ENCODE results near the gene SUGCT.
"Not testable (repeated sequence)": the region's sequence is repeated elsewhere in the genome, so short reads cannot be mapped to it uniquely, and the experiment has no call there.

SUGCT gene

DNA sequence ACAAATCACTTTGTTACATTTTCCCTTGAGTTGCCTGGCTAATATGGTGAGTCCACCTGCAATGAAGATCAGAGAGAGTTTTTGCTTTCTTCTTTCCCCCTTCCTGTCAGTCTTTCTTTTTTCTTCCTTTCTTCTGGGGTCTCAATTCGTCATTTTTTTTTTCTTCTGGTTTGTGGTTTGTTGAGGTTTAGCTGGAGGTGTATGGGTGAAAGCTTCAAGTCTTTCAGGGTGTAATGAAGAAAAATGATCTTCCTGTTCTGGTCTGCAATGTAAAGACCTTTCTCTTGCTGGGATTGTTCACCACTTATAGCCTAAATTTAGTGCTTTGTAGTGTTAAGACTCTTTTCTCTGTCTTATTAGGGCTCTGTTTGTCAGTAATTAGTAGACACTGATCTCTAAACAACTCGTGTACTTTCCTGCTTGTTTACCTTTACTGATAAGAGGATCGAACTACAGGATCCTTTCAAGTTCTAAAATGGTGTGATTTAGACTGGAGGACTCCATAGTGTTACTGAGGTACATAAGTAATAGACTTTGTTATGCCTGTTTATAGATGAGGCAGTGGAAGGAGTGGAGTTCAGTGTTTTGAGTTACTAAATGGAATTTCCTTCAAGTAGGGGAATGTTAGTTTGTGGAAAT lies 129.1 kb downstream of the SUGCT start:
- no peak for DNase-seq (ENCODE audit: low read depth)

DNA sequence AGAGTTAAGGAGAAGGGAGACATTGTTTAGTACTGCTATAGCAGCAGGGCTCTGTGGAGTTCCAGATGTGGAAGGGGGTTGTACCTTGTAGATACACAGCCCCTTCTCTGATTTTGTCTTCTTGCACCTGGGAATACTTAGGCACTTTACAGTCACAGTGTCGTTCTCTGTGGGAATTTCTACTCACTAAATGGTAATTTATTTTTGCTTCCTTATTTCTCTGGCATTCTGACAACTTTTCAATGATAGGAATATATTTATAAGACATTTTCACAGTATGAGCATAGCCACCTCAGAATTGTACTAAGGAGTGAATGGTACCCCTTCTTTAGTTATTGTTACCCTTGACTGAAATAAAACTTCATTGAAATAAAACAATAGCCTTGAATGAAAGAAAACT lies 132.8 kb downstream of the SUGCT start:
- no peak for DNase-seq (ENCODE audit: low read depth)

DNA sequence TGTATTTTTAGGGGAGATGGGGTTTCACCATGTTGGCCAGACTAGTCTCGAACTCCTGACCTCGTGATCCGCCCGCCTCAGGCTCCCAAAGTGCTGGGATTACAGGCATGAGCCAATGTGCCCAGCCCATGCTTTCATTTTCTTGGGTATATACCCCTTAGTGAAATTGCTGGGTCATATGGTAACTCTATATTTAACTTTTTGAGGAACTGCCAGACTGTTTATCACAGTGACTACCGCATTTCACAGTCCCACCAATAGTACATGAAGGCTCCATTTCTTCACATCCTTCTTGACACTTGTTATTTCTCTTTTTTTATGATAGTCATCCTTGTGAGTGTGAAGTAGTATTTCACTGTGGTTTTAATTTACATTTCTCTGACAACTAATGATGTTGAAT lies 134.0 kb downstream of the SUGCT start:
- not testable (repeated sequence) for DNase-seq (ENCODE audit: low read depth)

DNA sequence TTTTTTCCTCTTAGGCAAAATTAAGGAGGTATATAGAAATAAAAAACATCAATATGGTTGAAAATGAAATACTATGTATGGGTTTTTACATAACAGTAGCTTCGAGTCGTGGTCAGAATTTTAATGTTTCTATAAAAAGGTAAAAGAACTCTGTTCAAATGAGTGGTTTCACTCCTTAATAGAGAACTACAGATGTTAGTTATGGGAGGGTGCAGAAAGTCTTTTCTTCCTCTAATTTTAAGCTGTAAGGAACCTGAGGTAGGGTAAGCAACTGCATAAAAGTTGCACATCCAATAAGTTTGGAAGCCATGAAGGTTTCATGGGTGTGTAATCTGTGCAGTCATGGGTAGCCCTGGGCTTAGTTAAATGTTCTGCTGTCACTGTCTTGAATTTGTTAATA lies 141.3 kb downstream of the SUGCT start:
- DNase-seq (ENCODE audit: low read depth): no peak

DNA sequence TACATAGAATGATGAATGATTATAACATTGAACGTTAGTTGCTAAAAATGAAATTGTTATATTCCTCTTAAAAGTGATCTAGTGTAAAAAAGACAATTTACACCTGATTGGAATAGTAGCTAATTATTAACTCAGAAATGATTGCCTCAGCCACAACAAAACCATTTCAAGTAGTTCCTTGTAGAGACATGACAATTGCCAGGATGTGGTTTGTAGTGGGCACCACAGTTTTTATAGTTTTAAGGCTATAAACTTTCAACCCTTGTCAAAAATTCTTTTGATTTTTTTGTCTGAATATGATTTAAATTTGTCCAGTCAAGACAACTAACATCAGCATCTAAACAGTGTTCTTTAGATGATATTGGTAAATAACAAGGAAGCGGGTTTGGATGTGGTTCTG lies 145.2 kb downstream of the SUGCT start:
- no peak for DNase-seq (ENCODE audit: low read depth)

DNA sequence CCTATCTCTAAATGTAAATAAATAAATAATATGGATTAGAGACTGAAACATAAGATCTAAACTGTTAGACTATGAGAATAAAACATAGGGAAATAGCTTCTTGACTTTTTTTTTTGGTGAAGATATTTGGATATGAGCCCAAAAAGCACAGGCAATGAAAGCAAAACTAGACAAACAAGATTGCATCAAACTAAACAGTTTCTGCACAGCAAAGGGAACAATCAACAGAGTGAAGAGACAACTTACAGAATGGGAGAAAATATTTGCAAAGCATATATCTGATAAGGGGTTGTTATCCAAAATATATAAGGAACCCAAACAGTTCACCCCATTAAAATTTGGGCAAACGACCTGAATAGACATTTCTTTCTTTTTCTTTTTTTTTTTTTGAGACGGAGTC lies 148.1 kb downstream of the SUGCT start:
- DNase-seq (ENCODE audit: low read depth): no peak

DNA sequence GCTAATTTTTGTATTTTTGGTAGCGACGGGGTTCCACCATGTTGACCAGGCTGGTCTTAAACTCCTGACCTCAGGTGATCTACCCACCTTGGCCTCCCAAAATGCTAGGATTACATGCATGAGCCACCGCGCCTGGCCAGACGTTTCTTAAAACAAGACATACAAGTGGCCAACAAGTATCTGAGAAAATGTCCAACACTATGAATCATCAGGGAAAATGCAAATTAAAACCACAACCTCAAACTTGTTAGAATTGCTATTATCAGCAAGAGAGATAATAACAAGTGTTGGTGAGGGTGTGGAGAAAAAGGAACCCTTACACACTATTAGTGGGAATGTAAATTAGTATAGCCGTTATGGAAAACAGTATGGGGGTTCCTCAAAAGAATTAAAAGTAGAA lies 148.6 kb downstream of the SUGCT start:
- DNase-seq (ENCODE audit: low read depth): no peak

DNA sequence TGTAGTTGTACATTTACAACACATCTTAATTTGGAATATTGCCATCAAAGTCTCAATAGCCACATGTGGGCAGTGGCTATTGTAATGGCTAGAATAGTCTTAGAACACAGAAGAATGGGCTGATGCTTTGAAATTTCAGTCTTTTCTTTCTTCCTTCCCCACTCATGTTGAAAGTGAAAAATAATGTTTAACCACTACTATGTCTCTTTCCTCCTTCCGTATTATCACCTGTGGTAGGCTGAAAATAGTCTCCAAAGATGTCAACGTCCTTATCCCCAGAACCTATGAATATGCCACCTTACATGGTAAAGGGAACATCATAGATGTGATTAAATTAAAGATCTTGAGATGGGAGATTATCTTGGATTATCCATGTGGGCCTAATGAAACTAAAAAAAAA lies 154.0 kb downstream of the SUGCT start:
- no peak for DNase-seq (ENCODE audit: low read depth)

DNA sequence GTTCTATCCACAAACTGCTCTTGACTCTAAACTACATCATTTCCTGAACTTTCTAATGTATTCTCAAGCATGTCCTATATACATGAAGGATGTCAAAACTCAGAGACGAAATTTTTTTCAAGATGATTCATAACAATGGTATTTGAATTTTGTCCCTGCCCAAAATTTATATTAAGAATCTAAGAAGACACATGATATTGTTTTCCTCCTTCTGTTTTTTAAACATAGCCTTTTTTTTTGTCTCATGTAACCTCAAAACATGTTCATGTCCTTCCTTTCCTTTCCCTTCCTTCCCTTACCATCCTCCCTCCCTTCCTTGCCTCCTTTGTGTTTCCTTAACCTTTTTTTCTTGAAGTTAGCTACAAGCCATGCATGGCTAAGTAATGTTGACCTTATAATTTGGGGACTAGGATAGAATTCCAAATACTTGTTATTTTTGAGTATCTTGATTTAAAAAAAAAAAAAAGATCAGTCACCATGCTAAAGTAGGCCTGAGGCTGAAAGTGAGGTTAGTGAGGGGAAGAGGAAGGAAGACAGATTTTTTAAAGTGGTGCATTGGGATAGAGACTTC lies 163.0 kb downstream of the SUGCT start:
- DNase-seq (ENCODE audit: low read depth): no peak

DNA sequence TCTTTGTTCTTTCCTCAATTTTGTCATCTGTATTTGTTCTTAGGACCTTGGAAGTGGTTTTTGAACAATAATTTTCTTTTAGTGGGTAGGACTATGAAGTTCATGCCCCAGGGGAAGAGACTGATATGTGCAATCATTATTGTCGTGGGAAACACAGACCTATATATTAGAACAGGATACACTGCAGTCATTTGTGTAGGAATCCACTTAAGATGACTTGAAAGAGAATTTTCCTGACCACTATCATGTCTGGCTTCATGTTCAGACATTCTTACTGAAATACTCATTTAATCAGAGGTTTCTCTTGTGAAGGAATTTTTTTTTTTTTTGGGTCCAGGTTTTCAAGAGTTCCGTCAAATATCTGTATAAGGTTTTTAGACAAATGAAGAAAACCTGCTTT lies 163.6 kb downstream of the SUGCT start:
- DNase-seq (ENCODE audit: low read depth): no peak

DNA sequence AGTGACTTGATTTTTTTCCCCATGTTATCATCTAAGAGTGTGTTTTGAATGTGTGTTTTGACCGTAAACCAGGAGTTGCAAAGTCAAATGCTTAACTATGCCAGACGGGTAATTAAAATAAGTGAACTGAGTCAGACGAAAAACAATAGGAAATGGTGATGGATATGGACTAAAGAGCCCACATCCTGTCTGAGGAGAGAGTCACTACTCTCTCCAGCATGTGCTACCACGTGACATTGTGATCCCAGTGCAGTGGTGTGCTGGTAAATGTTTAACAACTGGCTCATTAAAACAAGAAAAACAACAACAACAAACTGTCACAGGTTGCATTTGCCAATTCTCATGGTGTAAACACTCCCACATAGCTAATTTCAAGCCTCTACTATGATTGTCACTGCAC lies 164.3 kb downstream of the SUGCT start:
- no peak for DNase-seq (ENCODE audit: low read depth)

DNA sequence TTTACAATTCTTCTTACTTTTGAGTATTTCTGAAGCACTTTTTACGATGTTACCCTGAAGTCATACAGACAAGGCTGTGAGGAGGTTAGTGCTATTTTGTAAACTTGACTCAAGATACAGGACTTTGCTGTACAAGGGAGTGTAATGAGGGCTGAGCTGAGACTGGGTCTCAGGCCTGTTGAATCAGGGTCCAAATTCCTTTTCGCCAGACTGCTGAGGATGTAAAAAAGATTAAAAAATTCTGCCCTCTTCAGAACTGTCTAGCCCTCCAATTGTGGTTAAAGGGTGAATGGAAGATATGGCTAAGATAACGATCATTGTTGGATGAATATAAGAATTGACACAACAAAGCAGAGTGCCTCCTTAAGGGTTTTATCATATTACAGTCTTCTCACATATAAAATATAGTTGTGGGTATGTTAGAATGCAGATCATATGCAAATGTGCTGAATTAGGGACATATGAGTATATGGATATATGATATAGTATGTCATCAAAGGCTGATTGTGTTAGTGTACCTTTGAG lies 165.4 kb downstream of the SUGCT start:
- DNase-seq (ENCODE audit: low read depth): no peak

DNA sequence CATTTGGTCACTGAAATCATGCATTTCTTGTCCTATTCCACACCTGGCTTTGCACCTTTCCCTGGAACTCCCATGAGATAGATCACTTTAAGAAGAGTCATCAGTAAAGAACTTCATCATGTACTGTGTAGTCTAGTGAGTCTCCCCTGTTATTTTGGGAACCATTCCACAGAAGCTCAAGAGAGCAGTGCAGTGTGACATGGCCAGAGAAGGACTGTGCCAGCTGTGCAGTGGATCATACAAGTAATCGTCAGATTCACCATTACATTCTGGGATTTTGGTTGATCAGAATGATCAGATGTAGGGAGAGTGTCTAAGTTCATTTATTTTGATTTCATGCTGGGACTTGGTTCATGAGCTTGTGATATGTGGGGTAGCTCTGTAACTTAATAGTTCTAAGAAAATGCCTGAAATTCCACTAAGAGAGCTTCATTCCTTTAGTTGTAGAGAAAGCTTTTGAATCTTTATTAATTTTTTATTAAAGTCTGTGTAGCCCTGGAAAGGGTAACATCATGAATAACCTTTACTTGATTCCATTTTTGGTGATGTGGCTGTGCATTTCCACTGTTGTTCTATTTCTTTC lies 166.8 kb downstream of the SUGCT start:
- DNase-seq (ENCODE audit: low read depth): no peak

DNA sequence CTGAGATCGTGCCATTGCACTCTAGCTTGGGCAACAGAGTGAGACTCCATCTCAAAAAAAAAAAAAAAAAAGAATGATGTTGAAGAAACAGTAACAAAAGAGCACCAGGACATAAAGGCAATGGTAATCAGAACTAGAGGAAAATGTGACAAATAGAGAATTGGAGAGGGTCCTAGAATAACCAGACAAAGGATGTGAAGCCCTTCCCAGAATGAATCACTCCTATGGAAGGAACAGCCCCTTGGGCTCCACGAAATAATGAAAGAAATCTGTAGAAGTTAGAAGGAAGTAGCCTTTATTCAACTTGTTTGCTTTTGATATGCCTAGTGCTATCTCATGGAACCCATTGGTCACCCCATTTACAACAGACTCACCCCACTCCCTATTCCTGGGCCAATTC lies 169.2 kb downstream of the SUGCT start:
- no peak for DNase-seq (ENCODE audit: low read depth)

DNA sequence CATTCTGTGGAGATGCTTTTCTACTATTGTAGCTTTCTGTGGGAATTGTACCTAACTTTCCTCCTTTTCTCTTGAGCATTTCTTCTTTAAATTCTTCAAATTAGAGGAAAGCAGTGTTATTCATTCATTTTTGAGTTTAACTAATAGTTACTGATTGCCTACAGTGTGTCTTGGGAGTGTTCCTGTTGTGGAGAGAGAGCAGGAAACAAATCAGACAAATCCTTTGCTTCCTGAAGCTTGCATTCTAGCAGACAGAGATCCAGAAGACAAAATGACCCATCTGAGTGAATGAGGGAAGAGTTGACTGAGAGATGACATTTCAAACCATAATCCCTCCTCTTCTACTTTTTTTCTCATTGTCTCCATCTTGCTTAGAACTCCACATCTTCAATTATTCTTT lies 170.4 kb downstream of the SUGCT start:
- no peak for DNase-seq (ENCODE audit: low read depth)

DNA sequence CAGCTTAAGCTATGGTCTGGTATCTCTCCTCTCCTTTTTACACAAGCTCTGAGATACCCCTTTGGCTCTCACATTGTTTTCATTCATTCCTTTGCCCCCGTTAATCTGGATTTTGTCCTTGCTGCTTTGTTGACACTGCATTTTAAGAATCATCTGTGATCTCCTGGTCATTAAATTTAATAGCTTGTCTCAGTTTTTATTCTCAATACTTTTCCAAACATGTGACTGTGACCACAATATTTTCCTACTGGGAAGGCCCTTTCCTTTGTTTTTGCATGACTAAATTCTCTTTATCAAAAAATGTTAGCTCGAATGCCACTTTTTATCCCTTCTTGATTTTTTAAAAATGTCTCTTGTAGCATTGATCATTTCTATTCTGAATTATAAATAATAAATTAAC lies 171.2 kb downstream of the SUGCT start:
- no peak for DNase-seq (ENCODE audit: low read depth)

DNA sequence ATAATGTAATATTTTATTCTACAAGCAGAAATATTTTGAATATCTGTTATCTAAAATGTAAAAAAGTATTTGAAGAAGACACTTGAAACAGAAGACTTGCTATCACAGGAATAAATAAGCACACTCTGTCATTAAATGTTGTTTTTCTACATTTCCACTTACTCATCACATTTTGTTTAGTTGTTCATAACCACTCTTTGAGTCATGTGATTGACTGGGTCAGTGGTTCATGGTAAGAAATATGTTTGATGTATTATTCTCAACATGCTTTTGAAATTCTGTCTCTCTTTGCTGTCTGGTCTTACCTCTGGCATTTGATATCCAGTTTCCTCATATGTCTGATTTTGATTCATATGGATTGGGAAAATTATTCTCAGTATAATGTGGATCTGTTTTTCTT lies 171.8 kb downstream of the SUGCT start:
- DNase-seq (ENCODE audit: low read depth): no peak

DNA sequence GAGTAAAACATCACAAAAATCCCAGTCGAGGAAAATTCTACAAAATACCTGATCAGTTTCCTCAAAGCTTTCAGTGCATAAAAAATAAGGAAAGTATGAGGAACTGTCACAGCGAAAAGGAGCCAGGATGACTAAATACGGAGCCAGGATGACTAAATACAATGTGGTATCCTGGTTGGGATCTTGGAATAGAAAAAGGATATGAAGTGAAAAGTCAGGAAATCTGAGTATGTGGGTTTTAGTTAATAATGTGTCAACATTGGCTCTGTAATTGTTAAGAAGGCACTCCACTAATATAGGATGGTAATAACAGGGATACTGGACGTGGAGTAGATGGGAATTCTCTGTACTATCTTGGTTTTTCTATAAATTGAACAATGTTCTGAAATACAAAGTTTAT lies 175.5 kb downstream of the SUGCT start:
- no peak for DNase-seq (ENCODE audit: low read depth)

DNA sequence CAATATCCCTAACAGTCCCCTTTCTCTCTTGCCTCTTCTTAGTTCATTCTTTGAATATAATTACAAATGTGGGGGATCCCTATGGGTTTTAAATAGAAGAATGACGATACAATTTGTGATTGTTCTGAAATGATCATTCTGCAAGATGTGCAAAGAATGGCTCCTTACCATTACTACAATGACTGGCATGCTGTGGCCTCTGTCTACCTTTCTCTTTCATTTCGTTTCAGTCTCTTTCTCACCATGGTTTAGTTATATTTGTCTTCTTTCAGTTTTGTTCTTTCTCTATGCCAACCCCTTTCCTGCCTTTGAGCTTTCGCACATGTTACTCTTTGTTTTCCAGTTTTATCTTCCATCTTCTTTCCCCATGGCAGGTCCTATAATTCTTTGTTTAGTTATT lies 176.5 kb downstream of the SUGCT start:
- DNase-seq (ENCODE audit: low read depth): no peak

DNA sequence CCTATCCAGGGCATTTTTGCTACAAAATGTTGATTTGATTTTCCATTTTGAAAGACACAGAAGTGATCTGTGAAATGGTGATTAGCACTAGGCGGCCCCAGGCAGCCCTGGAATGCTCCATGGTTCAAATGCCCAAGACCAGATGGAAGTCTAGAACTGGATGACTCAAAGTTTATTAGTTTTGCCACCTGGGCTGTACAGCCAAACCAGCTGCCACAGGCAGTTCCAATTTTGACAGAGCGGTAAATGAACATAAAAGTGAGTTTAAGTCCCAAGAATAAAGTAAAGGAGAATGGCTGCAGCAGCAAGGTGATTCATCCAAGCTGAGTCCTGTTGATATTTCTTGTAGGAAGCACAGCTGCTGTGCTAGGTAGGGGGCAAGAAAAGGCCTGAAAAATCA lies 180.5 kb downstream of the SUGCT start:
- DNase-seq (ENCODE audit: low read depth): no peak

DNA sequence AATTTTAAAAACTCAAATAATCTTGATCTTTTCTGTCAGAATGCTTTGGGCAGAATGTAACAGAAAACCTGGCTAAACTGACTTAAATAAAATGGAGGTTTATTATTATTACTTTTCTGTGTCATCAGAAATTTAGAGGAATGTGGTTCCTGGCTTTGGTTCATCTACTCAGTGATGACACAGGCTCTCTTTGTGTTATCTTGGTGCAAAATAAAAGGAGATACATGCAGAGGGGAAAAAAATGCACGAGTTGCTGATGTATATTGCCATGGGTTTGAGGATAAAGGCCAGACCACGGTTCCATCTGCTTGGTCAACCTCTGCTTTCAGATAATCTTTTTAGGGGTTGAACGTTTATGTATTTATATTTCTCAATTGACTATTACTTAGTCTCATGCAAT lies 181.4 kb downstream of the SUGCT start:
- no peak for DNase-seq (ENCODE audit: low read depth)

DNA sequence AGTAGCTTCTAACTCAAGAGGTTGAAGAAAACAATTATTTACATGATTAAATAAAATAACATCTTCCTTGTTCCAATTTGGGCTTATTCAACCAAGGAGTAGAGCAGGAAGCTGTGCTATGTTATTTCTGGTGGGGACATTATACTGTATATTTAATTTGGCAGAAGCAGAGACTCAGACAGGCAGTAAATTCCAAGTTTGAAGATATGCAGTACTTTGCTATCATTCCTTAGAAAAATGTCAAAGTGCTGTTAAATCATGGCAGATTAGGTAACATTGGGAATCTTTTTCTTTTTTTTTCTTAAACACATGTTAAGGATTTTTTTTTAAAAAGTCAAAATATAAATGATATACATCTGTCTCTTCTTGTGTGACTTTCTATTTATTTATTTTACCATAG lies 190.1 kb downstream of the SUGCT start:
- DNase-seq (ENCODE audit: low read depth): no peak

DNA sequence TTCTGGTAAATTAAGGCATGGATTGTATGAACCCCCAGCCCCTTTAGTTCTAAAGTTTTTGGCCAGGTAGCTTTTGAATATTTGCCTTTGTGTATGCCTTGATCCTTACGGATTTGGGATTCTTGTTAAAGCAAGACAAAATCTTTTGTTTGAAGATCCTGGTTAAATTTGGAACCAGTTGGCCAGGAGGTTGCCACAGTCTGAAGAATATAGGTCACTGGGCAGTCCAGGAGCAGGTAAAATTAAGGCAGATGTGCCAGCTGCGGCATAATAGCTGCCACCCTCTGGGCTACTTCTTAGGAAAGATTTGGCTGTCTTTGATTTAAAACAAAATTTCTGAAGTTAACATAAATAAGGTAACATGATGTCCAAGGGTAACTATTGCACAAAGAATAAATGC lies 192.3 kb downstream of the SUGCT start:
- no peak for DNase-seq (ENCODE audit: low read depth)

DNA sequence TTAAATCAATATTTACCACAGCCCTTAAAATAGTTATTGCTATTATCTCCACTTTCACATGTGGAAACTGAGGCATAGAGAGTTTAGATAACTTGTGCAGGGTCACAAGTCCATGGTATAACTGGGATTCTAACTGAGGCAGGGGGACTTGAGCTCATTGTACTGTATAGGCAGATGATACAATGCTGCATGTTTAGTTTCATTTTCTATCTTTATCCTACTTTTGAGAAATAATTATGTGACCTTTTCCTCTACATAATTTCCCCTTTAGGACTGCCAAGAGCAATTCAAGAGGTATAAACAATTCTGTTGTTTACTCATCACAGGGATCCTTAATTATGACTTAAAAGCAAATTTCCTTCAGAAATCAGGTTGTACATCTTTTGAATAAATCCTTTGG lies 193.1 kb downstream of the SUGCT start:
- DNase-seq (ENCODE audit: low read depth): no peak
